Measurements from ENCODE around the gene CST9L. TPM values are rescaled to one million over a fixed set of nuclear protein-coding genes. Genes with fewer than 3 reads are reported as not detected.

CST9L gene
- total RNA-seq, 1 donor from 2014 or later, result not detected

DNA sequence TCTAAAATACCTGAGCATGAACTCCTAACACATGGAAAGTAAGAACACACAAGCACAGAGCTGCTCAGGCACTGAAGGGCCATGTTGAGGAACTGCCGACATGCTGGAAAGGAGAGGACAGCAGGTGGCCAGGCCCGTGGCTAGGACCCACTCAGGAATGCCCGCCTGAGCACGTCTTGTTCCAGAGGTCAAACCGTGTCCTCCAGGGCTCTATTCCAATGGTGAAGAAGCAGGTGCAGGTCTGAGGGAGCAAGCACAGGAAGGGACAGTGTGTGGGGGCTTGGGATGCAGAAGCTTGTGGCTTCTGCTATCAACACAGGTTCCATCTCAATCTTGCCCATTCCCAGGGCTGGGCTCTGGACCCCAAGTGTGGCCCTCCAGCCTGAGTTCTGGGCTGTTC lies 20.7 kb downstream of the CST9L start:
- no peak for DNase-seq (ENCODE audit: low spot score)
- ATAC-seq, result no peak

DNA sequence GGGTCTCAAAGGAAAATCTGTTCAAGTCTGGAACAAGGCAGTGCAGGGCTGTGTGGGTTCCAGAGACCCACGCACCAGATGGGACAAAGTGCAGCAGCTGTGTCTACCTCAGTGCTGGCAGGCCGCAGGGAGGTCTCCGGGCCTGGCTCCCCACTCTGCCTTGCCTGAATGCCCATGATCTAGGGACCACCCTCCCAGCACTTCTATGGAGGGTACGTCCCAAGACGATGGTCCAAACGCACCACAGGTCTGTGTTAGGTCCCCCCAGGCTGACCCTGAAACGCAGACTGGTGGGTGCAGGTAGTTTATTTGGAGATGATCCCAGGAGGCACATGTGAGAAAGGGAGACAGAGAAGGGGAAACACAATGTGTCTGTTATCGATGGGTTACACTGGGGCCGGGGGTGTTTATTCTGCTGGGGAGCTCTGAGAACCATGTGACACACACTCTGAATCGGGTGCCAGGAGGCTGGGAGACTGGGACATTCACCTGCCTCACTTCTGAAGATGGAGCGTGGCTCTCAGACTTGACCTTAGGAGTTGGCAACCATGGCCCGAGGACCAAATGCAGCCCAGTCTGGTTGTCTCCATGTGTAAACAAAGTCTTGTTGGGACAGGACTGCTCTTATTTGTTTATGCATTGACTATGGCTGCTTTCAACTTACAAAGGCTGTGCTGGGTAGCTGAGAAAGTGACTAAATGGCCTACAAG lies 21.7 kb downstream of the CST9L start:
- no peak for DNase-seq (ENCODE audit: low spot score)
- ATAC-seq, result no peak

DNA sequence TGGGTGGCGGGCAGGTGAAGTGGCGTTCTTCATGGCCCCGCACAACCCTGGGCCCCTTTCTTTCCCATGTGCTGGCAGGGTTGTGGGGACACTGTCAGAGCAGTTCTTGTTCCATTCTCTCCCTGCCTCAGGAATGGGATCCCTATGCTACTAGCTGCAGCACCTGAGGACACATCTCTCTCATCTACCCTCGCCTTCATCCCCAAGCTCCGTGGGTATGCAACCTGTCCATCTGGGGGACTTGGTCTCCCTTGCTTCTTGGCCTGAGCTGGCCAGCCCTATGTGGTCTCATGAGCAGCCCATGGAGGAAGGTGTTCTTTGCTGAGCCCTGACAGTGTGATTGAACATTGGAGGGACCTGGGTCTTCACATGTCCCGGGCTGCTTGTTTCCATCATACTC lies 24.2 kb downstream of the CST9L start:
- no peak for ATAC-seq
- no peak for DNase-seq (ENCODE audit: low spot score)

DNA sequence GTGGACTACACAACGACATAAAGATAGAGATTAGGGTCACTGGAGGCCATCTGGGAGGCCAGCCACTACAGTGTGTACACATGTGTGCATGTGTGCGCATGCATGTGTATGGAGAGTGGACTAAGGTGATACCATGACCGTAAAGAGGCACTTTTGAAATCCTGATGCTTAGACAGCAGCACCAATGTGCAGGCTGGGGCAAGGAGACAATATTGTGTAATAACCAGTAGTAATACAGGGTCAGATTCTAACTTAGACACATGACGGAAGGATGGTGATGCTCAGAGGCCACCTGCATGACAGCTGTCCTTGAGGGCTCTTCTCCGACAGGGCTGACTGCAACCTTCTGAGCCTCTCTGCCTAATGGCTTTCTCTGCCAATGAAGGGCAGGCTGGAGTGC lies 25.5 kb downstream of the CST9L start:
- no peak for ATAC-seq
- no peak for DNase-seq (ENCODE audit: low spot score)

DNA sequence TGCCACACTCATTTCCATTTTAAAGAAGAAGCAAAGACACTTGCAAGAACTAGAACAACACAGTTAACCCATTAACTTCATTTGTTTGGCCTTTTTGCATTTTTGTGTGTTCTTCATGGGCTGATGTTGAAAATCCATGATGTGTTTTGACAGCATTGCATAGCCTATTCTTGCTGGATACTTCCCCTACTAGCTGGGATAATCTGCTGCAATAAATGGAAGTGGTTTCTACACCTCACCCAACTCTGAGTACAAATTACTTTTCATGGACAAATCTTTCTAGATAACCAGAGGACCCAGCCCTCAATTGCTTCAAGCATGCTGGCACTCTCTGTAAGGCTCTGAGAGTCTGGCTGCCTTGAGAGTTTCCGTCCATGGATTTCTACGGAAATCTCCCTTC lies 26.5 kb downstream of the CST9L start:
- DNase-seq (ENCODE audit: low spot score) (no peak), ATAC-seq (no peak)

DNA sequence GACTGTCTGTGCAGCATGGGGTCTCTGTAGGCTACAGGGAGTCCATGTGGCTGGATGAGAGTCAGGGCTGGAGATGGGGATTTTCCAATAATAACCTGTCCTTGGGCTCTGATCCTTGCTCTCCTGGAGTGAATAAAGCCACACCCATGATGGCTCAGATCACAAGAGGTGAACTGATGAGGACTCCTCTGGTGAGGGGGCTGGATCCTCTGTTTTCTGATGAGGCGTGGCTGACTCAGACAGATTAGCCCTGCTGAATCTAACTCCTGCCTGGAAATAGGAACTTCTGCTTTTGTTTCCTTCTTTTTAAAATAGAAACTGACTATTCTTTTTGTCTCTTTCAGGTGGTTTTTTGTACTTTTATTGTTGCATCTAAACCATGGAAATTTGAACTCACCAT lies 27.0 kb downstream of the CST9L start:
- no peak for ATAC-seq
- no peak for DNase-seq (ENCODE audit: low spot score)

DNA sequence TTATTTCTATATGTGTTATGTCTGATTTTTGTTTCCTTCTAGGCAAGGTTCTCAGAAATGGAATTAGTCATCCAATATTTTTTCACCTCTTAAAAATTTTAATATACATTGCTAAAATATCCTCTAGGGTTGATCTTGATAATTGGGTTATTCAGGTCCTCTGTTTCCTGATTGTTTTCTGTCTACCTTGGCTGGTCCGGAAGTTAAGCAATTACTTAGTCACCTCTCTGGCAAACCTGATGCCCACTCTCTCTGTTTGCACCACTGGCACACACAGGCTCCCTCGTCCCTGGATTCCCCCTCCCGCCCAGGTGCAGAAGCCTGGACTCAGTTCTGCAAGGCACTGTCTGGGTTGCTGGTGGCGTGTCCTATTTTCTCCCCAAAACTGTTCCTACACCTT lies 27.7 kb downstream of the CST9L start:
- no peak for ATAC-seq

DNA sequence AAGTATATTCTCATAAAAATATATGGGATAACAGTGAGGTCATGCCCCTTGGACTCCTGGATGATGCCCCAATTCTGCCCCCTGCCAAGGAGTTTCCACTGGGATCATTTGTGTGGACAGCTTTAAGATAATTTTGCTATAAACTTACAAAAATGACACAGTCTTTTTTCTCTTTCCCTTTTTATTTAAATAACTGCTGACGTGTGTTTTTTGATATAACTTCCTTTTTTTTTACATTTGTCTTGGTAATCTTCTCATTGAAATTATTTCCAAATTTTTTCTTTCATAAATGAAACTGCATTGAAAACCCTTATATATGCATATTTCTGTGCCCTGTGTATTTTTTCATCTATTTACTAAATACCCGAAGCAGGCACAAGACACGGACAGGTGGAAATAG lies 31.3 kb downstream of the CST9L start:
- no peak for DNase-seq (ENCODE audit: low spot score)
- no peak for ATAC-seq

More for the DNA sequence above, 27.7 kb downstream of the CST9L start:
- DNase-seq (ENCODE audit: low spot score), result no peak

DNA sequence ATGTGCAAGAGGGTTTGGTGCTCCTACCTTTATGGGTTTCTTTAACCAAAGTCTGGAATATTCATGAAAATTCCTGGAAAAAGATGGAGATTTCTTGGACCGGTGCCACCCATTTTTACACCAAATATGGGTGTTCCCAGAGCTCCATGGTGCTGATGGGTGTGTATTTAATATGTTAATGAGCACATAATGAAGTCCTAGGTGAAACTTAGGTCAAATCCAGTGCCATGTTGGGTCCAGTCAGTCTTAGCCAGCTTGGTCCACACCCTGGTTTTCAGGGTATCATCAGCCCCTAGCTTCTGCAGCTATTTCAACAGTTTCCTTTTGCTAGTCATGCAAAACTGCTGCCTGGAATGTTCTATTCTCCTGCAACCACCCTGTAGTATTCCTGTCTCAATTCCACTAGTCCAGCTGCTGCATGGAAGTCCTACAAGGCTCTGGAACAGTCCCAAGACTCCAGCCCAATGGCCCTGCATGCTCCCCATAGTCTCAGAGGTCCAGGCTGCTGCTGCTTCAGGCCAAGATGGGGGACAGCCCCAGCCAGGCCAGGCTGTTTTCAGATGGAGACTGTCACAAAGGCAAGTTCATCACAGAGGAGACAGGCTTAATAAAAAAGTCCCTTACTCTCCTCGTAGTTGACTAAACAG lies 31.8 kb downstream of the CST9L start:
- no peak for DNase-seq (ENCODE audit: low spot score)
- no peak for ATAC-seq

DNA sequence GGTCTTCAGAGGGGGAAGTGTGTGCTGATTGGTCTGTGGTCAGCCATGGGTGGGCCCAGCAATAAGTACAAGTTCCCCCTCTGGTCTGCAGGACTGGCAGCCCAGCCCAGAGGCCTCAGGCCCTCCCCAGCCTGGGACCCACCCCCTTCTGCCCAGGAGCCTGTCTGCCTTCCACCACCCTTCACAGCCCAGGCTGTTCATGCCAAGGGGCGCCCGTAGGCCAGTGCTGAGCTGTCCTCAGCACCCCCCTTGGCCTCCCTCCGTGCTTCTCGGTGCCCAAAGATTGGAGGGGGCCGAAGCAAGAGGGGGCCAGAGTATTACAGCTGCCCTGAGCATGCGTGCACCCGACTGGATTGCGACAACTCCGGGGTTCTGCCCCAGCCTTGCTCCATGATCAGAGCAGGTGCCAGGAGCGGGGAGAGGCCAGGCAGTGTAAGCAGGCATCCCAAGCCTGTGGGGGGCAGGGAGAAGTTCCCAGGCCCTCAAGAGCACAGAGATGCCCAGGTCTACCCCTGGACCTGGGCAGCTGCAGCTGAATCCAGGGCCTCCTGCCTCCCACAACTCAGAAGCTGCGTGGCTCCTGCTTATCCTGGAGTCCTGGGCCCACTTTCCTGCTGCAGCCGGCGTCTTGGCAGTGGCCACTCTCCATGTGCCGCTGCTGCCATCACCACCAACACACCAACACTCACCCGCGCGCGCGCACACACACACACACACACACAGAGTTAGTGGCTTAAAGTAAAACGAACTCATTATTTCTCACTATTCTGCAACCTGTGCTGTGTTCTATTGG lies 33.3 kb downstream of the CST9L start:
- ATAC-seq (no peak), DNase-seq (ENCODE audit: low spot score) (no peak)

DNA sequence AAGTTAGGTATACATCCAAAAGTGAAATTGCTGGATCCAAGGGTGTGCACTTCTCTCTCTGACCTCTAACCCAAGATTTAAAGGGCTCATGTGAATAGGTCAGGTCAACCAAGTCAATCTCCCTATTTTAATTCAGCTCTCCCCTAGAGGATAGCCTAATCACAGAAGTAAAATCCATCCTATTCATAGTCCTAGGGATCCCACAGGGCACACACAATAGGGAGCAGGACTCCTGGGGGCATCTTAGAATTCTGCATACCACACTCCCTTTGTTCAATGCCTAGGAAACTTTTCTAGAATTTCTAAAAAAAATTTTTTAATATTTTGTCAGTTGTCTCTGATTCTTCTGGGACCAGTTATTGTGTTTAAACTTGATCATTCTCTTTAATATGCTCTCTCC lies 35.1 kb downstream of the CST9L start:
- ATAC-seq, result no peak
- DNase-seq (ENCODE audit: low spot score), result no peak

DNA sequence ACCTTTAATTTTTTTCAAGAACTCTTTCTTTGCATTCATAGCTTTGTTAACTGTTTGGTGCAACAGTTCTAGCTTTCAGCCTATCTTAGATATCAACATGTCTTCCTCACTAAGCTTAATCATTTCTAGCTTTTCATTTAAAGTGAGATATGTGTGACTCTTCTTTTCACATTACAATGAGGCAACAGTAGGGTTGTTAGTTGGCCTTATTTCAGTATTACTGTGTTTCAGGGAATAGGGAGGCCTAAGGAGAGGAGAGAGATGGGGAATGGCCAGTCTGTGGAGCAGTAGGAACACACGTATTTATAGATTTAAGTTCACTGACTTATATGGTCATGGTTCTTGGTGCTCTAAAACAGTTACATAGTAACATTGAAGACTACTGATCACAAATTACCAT lies 35.8 kb downstream of the CST9L start:
- ATAC-seq, result no peak
- no peak for DNase-seq (ENCODE audit: low spot score)

DNA sequence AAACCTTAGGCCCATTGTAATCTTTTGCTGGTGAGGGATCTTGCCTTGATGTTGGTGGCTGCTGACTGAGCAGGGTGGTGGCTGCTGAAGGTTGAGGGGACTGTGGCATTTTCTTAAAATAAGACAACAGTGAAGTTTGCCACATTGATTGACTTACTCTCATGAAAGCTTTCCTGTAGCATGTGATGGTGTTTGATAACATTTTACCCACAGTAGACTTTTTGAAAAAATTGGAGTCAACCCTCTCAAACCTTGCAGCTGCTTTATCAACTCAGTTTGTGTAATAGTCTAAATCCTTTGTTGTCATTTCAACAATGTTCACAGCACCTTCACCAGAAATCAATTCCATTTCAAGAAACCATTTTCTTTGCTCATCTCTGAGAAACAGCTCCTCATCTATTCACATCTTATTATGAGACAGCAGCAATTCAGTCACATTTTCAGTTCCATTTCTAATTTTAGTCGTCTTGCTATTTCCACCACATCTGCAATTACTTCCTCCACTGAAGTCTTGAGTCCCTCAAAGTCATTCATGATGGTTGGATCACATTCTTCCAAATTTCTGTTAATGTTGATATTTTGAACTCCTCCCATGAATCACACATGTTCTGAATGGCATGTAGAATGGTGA lies 37.2 kb downstream of the CST9L start:
- DNase-seq (ENCODE audit: low spot score) (no peak), ATAC-seq (no peak)

DNA sequence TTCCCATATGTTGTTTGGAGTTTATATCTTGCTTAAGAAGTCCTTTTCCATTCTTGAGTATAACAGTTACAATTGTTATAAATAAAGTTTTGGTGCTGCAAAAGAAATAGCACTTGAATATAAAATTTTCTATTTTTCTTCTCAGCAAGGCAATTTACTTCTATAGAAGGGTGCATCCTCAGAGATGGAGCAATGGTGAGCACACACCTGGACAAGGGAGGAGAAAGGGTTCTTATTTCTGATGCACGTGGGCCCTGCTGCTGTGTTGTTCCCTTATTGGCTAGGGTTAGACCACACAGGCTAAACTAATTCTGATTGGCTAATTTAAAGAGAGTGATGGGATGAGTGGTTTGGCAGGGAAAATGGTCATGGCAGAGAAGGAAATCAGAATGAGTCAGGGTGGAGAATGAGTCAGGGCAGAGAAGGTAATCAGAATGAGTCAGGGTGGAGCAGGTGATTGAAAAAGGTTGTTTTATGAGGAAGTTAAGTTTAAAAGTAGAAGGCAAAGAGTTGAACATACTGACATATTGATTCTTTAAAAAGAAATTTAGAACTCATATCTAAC lies 39.3 kb downstream of the CST9L start:
- no peak for ATAC-seq
- DNase-seq (ENCODE audit: low spot score), result no peak

DNA sequence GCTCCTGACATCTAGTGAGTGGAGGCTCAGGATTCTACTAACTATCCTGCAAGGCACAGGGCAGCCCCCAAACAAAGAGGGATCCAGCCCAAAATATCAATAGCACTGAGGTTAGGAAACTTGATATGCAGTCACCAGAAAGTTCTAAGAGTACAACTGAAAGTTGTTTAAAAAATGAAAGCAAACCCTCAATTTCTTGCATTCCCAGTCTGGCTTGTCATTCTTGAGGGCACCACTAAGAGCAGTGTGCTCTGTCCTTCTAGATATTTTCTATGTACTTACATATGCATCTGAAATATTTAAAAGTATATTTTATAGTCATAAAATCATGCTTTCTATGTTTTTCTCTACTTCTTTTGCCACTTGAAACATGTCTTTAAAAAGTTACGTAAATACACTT lies 41.4 kb downstream of the CST9L start:
- DNase-seq (ENCODE audit: low spot score) (no peak), ATAC-seq (no peak)

DNA sequence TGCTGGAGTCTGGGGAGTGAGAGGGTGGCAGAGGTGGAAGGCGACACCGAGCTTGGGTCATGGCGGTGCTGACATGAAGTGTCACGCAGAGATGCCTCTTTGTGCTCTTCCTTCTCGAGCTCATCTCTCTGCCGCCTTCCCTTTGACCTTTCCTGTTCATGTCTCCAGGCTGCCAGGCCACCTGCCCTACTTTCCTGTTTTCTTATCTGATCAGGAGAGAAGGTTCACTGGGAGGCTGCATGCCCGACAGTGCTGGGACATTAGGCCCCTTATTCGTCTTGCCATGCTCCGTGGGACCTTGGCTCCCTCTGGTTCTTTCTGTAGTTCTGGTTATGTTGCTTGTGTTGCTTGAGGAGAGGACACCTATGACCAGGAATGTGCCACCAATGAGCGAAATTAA lies 44.1 kb downstream of the CST9L start:
- ATAC-seq (no peak), DNase-seq (ENCODE audit: low spot score) (no peak)

DNA sequence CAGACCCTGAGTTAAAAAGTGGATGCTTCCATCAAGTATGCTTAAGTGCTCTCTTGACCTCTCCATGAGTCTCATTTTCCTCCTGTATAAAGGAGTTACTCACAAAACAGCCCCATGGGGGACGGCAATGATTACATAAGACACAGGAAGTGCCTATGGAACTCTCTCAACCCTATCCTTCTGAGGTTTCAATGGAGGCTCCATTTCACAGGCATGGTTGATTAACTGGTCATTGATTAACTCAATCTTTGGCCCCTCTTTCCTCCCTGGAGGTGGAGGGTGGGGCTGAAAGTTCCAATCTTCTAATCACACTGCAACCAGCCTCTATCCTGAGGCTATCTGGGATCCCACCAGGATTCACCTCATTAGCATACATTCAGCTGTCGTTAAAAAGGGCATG lies 48.1 kb downstream of the CST9L start:
- no peak for DNase-seq (ENCODE audit: low spot score)

DNA sequence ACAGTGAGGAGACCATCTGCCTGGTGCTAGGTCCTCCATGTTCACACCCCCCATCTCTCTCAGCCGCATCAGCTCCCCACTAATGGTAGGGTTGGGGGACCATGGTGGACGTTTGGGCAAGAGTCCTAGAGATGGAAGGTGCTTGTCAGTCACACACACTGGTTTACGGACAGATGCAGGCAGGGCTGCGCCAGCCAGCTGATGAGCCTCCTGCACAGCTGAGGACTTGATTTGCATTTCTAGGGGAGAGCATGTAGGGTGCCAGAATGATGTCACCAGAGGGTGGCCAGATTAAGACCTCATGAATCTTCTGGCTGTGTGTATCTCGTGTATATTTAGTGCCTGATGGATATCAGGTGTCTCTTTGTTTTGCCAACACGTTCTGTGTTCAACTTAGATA lies 48.7 kb downstream of the CST9L start:
- DNase-seq (ENCODE audit: low spot score) (no peak), ATAC-seq (no peak)

More for the DNA sequence above, 48.1 kb downstream of the CST9L start:
- no peak for ATAC-seq

DNA sequence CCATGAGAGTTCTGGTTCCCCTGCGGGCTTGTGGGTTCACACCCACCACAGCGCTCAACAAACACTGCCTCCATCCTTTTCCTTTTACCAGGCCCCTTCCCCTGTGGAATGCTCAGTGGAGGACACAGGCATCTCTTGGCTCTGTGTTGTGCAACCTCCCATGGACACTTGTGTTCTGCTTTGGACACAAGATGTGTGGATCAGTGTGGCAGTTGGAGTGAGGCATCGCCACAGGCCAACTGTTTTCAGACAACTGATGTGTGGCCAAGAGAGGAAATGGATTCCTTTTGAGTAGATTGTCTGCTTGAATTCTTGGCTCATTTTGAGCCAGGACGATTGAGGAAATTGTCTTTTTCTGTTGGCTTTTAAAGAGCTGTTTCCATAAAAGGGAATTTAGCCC lies 50.6 kb downstream of the CST9L start:
- ATAC-seq, result no peak

DNA sequence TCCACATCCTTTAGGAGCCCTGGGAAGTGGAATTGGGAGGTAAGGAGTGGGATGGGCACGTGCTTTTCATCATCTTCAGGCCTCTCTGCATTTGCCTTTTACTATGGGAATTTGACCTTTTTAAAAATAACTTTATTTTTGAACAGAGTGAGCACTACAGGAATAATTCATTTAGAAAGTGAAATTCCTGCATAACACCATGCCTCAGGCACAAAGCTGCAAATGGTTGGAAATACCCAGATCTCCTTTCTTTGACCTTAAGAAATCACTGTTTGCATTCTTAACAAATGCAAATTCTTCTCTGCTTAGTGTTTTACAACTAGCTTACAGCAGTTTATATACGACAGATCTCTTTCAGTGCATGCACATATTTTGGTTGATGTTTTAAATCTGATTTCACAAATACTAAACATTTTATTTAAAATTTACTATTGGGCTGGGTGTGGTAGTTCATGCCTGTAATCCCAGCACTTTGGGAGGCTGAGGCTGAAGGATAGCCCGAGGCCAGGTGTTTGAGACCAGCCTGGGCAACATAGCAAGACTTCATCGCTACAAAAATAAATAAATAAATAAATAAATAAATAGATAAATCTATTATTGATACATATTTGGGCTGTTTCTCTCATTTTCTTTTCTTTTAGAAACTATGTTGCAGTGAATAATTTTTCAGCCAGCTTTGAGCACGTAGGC lies 52.9 kb downstream of the CST9L start:
- no peak for DNase-seq (ENCODE audit: low spot score)
- no peak for ATAC-seq

More for the DNA sequence above, 50.6 kb downstream of the CST9L start:
- no peak for DNase-seq (ENCODE audit: low spot score)

DNA sequence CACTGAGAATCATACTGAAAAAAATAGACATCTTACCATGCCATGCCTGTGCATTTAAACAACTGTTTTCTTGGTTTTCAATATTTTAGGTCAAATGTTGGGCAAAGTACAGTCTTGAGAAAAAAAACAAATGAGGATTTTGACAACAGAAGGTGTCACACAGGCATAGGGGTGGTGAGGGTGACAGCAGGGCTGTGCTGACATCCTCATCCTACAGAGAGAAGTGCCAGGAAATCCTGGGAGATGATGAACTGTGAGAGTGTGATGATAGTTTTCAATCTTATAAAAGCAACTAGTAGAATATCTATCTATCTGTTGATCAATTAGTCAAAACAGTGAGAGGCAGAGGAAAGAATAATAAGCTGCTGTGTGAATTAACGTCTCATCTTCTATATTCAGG lies 53.4 kb downstream of the CST9L start:
- ATAC-seq, result no peak
- no peak for DNase-seq (ENCODE audit: low spot score)
